Prostate gland (tissue), 2 donors: ENCODE data around the gene SFXN3. TPM values are rescaled to one million over a fixed set of nuclear protein-coding genes. Genes with fewer than 3 reads are reported as not detected.

ENCODE experiments used
- DNase-seq: peaks from one replicate; pipeline ENCODE4 v3.0.0-alpha.2; 2019; ENCODE audit warnings: low spot score
- H3K27ac ChIP-seq, 2 donors: fragments of 200-600 bp; sonication (generic); 2 replicates each; pipeline ENCODE4 v1.5.1; 2017 to 2019
- H3K27me3 ChIP-seq: fragments of 200-600 bp; sonication (generic); replicated peaks from 2 replicates; pipeline ENCODE4 v1.5.1; 2019; ENCODE audit not compliant: insufficient read depth
- H3K36me3 ChIP-seq, 2 donors: fragments of 200-600 bp; sonication (generic); 1 replicate in 1 of 2; 2 replicates in 1 of 2; pipeline versions ENCODE4 v1.5.1 to v1.8.1; 2017 to 2019
- H3K4me1 ChIP-seq: fragments of 200-600 bp; sonication (generic); replicated peaks from 2 replicates; pipeline ENCODE4 v1.5.1; 2019
- H3K4me3 ChIP-seq, 2 donors: fragments of 200-600 bp; sonication (generic); 2 replicates each; pipeline ENCODE4 v1.5.1; 2017 to 2019
- H3K9me3 ChIP-seq: fragments of 200-600 bp; sonication (generic); 2 replicates; pipeline ENCODE4 v1.5.1; 2017
- CTCF ChIP-seq, 4 experiments: fragments of 200-600 bp in 2 of 4; fragments of 450-650 bp in 2 of 4; sonication (generic) in 2 of 4; IDR thresholded peaks; 1 replicate in 3 of 4; 2 replicates in 1 of 4; pipeline ENCODE4 v1.5.1; 2016 to 2019; ENCODE audit warnings: antibody characterized with exemption in 4 of 4, mild to moderate bottlenecking in 2 of 4, moderate library complexity in 2 of 4
- POLR2A ChIP-seq: fragments of 450-650 bp; IDR thresholded peaks from one replicate; pipeline ENCODE4 v1.6.1; 2016; ENCODE audit warnings: antibody characterized with exemption, mild to moderate bottlenecking
- POLR2AphosphoS5 ChIP-seq: sonication (generic); formaldehyde crosslinking; IDR thresholded peaks from one replicate; pipeline ENCODE4 v1.6.1; 2017; ENCODE audit warnings: antibody characterized with exemption
- WGBS: methylation state at CpG from one replicate; pipeline ENCODE4 v1.1.5; 2018; 5-methylcytosine and 5-hydroxymethylcytosine counted together
- intact Hi-C: fragments of 100-400 bp; cut with DNase I; formaldehyde crosslinking; loops from one replicate; pipeline ENCODE4 v1.14.2; 2022
- total RNA-seq, 2 donors: library from RNA; depleted of rRNA; stranded (reverse); fragments of >200 nt; gene quantifications; one replicate each; pipeline ENCODE4 v1.1.0, GENCODE V29; 2016

The SFXN3 gene
- total RNA-seq, 2 donors from 2014 or later, result 20.7 to 65.4 TPM

GRCh38 chr10:101069441-101069840 is 38.4 kb downstream of the SFXN3 start:
- Histone ChIP-seq H3K27me3 (no peaks in the 10 kb centered on the region), H3K36me3 (no peaks in the 10 kb centered on the region), H3K27ac (no peak overlapping the region), H3K4me1 (peaks cover 5% of the 10 kb centered on the region), H3K9me3 (no peaks in the 10 kb centered on the region), H3K4me3 (no peak overlapping the region)
- TF ChIP-seq POLR2A, result no peak
- TF ChIP-seq POLR2AphosphoS5, result no peak
- no peak for DNase-seq
- WGBS, result 81% methylated on average over 5 of the region's 5 CpGs
- intact Hi-C loops, result loop anchor here (5.0 kb wide), 1 partner anchor 37 kb away; the partner anchor contains the start of genes PDZD7 and SFXN3

GRCh38 chr10:101070098-101070497 is 39.1 kb downstream of the SFXN3 start:
- Histone ChIP-seq H3K36me3 (no peaks in the 10 kb centered on the region), H3K4me1 (peaks cover 5% of the 10 kb centered on the region), H3K27ac (no peak overlapping the region), H3K9me3 (no peaks in the 10 kb centered on the region), H3K4me3 (no peak overlapping the region), H3K27me3 (no peaks in the 10 kb centered on the region)
- no peak for DNase-seq
- intact Hi-C loops, result no loop called here
- TF ChIP-seq POLR2A, result no peak
- no peak for TF ChIP-seq POLR2AphosphoS5
- no peak for TF ChIP-seq CTCF (IDR thresholded peaks at IDR 0.05)
- 71% methylated on average over 1 of the region's 3 CpGs for WGBS

GRCh38 chr10:101071267-101071884 is 40.3 kb downstream of the SFXN3 start:
- WGBS, result 78% methylated on average over 6 of the region's 6 CpGs
- H3K27me3 ChIP-seq, result no peaks in the 10 kb centered on the region

GRCh38 chr10:101071885-101072433 is 40.9 kb downstream of the SFXN3 start:
- no peak overlapping the region for H3K27ac ChIP-seq
- intact Hi-C loops, result no loop called here
- WGBS, result 75% methylated on average over 7 of the region's 7 CpGs
- H3K27me3 ChIP-seq, result no peaks in the 10 kb centered on the region
- TF ChIP-seq POLR2A (no peak), CTCF (IDR thresholded peaks at IDR 0.05) (no peak), POLR2AphosphoS5 (no peak)
- no peaks in the 10 kb centered on the region for H3K36me3 ChIP-seq
- H3K4me3 ChIP-seq, result no peak overlapping the region
- DNase-seq, result no peak
- H3K9me3 ChIP-seq, result no peaks in the 10 kb centered on the region
- no peaks in the 10 kb centered on the region for H3K4me1 ChIP-seq

More at GRCh38 chr10:101071267-101071884, 40.3 kb downstream of the SFXN3 start:
- Histone ChIP-seq H3K9me3 (no peaks in the 10 kb centered on the region), H3K4me3 (no peak overlapping the region), H3K27ac (no peak overlapping the region), H3K36me3 (no peaks in the 10 kb centered on the region), H3K4me1 (no peaks in the 10 kb centered on the region)
- intact Hi-C loops, result no loop called here
- no peak for TF ChIP-seq POLR2A
- no peak for TF ChIP-seq POLR2AphosphoS5
- no peak for TF ChIP-seq CTCF (IDR thresholded peaks at IDR 0.05)
- no peak for DNase-seq

GRCh38 chr10:101072923-101073322 is 41.9 kb downstream of the SFXN3 start:
- Histone ChIP-seq H3K36me3 (no peaks in the 10 kb centered on the region), H3K27me3 (no peaks in the 10 kb centered on the region)
- 54% methylated on average over 9 of the region's 9 CpGs for WGBS

More at GRCh38 chr10:101072923-101073322, 41.9 kb downstream of the SFXN3 start:
- Histone ChIP-seq H3K9me3 (no peaks in the 10 kb centered on the region), H3K4me1 (no peaks in the 10 kb centered on the region), H3K27ac (no peak overlapping the region), H3K4me3 (no peak overlapping the region)
- DNase-seq, result no peak
- intact Hi-C loops, result no loop called here
- TF ChIP-seq POLR2A (no peak), POLR2AphosphoS5 (no peak), CTCF (IDR thresholded peaks at IDR 0.05) (no peak)
